HG03521 (cell line): ENCODE results near the gene KREMEN1.

Source experiments
- ATAC-seq: cut with Tn5 transposase; IDR thresholded peaks from one replicate; pipeline ENCODE4 v1.9.1; 2021; ENCODE audit warnings: mild to moderate bottlenecking, moderate library complexity; ENCODE audit not compliant: unreplicated experiment

The KREMEN1 gene

DNA sequence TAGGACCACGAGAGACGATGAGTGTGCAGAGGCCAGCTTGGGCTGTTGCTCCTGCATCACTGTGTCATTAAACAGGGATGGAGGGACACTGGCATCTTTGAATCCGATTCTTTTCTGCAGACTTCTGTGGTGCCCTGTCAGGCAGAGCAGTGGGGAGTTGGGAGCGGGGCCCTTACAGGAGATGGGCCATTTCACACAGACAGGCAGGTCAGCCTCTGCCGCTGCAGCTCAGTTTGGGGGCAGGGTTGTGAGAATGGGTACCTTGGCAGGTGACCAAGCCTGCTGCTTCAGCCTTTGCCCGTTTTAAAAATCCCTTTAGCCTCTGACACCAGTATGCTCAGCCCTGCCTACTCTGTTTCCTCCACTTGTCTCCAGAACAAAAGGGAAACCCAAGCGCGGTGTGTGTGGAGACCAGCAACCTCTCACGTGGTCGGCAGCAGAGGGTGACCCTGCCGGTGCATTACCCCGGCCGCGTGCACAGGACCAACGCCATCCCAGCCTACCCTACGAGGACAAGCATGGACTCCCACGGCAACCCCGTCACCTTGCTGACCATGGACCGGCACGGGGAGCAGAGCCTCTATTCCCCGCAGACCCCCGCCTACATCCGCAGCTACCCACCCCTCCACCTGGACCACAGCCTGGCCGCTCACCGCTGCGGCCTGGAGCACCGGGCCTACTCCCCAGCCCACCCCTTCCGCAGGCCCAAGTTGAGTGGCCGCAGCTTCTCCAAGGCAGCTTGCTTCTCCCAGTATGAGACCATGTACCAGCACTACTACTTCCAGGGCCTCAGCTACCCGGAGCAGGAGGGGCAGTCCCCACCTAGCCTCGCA lies 23.8 kb upstream of the KREMEN1 start:
- ATAC-seq = no peak

DNA sequence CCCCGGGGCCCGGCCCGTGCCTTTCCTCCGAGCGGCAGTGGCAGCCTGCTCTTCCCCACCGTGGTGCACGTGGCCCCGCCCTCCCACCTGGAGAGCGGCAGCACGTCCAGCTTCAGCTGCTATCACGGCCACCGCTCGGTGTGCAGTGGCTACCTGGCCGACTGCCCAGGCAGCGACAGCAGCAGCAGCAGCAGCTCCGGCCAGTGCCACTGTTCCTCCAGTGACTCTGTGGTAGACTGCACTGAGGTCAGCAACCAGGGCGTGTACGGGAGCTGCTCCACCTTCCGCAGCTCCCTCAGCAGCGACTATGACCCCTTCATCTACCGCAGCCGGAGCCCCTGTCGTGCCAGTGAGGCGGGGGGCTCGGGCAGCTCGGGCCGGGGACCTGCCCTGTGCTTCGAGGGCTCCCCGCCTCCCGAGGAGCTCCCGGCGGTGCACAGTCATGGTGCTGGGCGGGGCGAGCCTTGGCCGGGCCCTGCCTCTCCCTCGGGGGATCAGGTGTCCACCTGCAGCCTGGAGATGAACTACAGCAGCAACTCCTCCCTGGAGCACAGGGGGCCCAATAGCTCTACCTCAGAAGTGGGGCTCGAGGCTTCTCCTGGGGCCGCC lies 23.1 kb upstream of the KREMEN1 start:
- ATAC-seq = no peak

DNA sequence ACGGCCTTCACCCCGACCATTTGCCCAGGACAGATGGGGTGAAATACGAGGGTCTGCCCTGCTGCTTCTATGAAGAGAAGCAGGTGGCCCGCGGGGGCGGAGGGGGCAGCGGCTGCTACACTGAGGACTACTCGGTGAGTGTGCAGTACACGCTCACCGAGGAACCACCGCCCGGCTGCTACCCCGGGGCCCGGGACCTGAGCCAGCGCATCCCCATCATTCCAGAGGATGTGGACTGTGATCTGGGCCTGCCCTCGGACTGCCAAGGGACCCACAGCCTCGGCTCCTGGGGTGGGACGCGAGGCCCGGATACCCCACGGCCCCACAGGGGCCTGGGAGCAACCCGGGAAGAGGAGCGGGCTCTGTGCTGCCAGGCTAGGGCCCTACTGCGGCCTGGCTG lies 22.4 kb upstream of the KREMEN1 start:
- ATAC-seq = no peak

DNA sequence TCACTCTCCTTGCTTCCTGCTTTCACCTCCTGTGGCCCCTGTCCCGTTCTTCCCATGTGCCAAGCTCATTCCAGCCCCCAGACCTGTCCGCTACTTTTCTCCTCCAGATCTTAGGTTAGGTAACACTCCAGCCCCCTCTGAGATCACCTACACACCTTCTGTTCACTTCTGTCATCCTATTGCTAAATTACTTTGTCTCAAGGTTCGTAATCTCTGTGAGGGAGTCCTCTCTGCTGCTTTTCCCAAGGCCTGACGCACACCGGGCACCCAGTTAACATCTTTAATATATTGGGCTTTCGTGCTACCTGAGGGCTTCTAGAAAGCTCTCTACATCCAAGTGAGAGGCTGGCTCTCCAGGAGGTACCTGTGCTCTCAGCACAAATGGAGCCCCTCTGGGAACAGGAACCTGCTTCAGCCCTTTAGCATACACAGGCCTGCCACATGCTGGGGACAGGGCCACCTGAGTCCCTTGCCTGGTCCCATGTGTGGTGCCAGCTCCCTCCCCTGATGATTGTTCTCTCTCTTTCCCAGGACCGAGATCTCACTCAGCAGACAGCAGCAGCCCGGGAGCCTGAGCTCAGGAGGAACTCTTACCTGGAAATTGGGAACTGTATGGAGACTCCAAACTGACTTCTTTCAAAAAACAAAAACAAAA lies 19.7 kb upstream of the KREMEN1 start:
- no peak for ATAC-seq

DNA sequence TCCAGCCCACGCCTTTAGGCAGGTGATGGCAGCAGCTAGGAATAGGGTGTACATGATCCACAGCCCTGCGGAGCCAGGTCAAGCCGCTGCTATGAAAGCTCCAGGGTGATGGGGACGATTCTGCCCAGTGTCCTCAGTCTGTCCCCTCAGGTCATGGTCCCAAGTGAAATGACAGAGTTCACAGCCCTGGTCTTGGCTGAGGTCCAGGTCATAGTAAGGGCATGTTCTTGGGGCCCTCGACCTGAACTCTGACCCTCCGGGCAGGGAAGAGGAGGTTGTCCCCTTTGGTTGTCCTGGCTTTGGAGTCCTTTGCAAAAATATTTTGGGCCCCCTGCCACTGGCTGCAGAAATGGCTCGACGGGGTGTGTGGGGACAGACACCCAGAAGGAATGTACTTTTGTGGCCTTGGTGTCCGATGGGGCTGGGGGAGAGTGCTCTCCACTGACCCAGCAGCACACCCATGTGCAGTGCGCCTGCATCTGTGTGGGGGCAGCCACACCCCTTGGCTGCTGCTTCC lies 18.5 kb upstream of the KREMEN1 start:
- no peak for ATAC-seq

DNA sequence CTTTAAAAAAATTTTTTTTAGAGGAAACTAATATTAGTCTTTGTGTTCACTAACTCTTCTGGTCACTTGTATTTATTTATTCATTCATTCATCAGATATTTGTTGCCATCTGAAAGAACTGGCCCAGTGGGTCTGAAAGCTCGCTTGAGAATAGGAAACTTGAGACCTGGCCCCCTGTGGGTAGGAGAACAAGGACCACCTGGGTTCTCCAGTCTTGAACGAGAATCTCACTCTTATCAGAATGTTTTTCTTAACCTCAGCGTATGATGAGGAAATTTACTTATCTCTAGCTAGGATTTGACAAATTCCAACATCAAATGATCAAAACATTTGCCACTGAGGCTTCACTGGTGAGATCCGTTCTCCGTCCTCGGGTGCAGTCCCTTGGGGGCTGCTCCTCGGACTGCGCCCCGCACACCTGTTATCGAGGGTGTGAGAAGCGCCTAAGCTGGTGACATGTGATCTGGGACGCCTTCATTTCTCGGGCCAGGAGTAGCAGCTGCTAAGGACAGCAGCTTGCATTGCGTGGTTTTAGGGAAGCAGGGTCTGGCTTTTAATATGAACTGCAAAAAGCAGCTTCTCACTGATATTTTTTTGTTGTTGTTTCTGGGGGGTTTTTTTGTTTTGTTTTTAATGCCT lies 17.5 kb upstream of the KREMEN1 start:
- ATAC-seq = no peak

DNA sequence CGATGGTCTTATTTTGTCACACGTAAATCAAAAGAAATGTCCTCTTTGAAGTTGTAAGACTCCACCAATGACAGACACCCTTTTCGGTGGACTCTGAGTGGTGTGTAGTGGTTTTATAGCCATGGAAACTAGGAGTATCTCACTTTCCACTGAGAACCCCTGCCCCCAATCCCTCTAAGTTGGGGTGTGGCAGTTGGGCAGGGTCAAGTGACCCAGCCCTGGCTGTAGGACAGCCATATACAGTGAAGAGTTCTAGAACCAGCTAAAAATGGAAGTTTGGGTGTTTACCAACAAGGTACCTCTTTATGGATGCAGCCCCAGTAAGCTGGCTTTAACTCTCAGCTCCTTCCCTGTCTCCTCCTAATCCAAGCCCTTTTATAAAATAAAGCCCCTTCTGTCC lies 16.4 kb upstream of the KREMEN1 start:
- ATAC-seq = no peak

DNA sequence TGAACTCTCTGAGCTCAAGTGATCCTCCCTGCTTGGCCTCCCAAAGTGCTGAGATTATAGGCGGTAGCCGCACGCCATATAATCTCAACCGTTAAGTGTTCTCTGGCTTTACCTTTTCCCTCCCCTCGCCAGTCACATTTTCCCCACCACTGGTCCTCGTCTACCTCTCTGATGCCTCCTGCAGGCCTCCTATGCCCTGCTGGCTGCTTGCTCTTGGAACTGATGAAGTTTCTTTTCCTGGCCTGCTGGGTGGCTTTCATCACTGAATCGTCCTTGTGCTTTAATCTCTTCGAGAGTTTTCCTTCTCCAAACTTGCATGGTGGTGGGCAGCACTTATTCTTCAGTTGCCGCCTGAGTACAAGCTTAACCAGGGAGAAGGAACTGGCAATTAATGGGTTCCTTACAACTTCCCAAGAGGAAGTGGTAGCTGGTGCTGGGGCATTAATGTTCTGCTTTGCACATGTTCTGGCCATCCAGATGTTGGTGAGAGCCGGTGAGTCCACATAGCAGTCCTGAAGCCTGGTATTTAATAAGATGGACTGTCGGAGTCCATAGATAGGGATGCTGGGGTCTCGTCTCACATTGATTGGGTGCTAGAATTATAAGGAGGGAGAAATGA lies 12.5 kb upstream of the KREMEN1 start:
- no peak for ATAC-seq

DNA sequence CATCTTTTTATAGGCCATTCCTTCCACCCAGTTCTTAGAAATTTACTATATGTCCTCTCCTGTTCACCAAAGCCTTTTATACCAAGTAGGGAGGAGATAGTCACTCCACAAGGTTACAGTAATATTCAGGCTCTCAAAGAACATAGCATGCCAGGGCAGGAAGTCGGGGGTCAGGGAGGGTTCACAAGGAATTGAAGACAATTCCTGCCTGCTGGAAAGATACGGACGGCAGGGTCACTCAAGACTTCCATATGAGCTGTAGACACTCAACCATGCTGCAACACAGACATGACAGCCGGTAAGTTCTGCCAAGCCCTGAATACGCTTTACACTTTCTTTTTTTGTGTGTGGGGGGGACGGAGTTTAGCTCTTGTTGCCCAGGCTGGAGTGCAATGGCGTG lies 11.9 kb upstream of the KREMEN1 start:
- ATAC-seq = no peak

DNA sequence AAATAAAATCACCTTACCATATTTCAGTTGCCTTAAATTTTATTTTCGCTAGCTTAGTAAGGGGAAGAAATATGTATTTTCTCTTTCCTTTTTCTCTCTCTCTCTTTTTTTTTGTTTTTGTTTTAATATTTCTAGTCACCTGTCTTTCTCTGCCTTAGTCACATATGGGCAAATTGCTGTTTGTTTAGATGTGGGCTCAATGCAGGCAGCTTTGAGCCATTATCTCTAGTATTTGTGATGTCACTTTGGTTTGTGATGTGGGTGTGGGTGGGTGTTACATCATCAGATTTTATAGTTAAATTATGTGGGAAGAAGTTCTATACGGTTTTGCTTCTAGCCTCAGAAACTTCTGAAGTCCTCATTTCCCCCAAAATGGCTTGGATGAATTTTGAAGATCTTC lies 11.1 kb upstream of the KREMEN1 start, which contains the start of gene C22orf31:
Gene C22orf31, minus strand, starts transcription at position 59 of the 400 bp plus-strand sequence. Its CDS starts 39 bp downstream, at position 20.
- no peak for ATAC-seq

DNA sequence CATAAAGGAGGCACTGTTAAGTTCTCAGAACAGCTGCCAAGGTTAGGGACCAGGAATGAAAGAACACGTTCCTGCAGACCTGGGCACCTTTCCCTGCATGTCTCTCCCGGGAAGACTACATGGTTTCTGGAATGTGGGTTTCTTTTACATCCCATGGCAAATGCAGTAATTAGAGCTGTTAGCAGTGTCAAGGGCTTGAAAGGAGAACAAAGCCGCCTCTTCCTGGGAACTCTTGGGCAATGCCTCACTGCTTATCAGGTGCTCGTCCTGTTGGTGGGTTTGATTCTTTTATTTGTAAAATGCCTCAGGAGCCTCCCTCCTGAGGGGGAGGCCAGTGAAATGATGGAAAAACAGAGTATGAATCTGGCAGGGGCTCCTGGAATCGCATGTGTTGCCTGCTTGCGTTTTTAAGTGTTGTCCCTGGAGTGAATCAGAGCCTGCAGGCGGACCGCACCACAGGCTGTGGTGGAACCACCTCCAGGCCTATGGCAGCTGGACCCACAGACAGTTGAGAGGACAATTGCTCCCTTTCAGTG lies 10.5 kb upstream of the KREMEN1 start:
- no peak for ATAC-seq

DNA sequence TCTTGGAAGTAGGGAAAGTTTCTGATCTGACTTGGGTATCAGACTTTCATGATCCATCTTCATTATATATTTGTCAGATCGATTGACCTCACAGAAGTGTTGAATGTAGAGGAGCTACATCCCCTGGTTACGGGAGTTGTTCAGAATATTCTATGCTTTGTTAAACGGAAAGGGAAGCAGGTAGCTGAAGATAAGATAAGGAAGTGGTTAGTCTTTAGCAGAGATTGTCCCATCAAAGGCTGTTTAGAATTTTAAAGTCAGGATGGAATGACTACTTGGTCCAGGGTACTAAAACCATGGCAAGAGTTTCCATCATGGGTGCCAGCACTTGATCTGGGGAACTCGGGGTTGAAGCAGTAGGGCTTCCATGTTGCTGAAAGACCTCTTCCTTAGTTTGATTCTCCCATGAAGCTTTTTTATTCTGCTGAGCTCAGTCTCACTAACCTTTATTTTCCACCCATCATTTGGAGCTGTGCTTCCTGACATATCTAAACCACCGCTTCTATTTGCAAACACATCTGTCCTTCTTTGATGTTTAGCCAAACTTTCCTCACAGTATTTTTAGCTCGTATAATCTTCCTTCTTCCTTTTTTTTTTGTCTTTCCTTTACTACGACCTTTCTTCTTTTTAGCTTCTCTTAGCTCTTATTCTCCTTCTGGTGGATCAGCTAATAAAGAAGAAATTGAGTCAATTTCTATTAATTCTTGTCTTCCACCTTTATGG lies 7.2 kb upstream of the KREMEN1 start:
- no peak for ATAC-seq

DNA sequence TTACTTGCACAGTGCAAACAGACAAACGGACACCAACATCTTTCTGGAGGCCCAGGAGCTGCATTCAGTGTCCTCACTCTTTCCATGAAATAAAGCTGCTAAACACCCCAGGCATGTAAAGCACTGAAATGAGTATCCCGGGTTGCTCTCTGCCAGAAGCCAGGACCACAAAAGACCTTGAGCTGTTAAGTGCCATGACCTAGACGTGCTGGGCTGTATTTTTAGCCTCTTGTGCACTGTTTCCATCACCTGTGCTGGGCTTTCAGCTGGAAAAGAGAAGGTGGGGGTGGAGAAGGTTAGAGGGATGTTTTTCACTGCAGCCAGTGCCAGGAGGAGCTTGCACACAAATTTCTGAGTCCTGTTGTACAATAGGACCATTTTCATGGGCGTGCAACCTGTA lies 3.4 kb upstream of the KREMEN1 start:
- no peak for ATAC-seq

DNA sequence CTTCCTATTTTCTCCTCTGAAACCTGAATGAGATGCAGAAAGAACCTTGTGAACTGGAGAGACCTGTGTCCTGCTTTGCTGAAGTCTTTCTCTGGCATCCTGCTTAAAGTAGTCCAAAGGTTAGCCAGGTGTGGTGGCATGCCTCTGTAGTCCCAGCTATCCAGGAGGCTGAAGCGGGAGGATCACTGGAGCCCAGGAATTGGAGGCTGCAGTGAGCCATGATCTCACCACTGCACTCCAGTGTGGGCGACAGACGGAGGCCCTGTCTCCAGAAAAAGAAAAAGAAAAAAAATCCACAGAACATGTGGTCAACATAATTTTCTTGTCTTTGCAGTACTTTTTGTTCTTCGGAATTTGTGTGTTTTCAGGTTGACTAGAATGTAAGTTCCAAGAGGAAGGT lies 2.3 kb upstream of the KREMEN1 start:
- ATAC-seq = no peak

DNA sequence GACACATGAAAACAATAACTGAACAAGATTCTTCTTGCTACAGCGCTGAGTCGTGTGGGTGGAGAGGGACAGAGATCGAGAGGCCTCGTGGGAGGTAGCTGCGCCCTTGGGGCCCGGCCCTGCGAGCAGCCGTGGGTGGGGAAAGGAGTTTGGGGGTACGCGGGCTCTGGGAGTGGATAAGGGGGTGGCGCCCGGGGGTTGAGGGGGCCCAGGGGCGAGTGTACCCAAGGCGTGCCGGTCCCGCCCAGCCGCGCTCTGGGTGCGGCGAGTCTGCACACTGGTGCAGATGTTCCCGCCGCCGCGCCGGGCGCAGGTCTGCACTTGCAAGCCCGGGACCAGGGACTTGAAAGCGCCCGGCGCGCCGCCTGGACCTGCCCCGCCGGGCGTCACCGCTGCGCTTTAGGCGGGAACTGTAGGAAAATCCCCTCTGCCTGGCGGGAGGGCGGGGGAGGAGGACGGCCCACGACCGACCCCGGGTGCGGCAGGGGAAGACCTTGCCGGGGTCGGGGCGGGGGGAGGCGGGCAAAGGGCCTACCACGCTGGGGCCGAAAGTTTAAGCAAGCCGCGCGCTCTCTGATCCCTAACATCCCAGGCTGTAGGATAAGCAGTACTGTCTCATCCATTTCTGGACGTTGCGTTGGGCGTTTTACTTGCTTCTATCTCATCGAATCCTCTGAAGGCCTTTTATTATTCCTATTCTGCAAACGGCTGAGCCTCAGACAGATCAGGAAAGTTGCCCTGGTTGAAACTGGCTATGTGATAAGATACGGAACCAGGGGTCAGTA lies 1.4 kb upstream of the KREMEN1 start:
- ATAC-seq = no peak

DNA sequence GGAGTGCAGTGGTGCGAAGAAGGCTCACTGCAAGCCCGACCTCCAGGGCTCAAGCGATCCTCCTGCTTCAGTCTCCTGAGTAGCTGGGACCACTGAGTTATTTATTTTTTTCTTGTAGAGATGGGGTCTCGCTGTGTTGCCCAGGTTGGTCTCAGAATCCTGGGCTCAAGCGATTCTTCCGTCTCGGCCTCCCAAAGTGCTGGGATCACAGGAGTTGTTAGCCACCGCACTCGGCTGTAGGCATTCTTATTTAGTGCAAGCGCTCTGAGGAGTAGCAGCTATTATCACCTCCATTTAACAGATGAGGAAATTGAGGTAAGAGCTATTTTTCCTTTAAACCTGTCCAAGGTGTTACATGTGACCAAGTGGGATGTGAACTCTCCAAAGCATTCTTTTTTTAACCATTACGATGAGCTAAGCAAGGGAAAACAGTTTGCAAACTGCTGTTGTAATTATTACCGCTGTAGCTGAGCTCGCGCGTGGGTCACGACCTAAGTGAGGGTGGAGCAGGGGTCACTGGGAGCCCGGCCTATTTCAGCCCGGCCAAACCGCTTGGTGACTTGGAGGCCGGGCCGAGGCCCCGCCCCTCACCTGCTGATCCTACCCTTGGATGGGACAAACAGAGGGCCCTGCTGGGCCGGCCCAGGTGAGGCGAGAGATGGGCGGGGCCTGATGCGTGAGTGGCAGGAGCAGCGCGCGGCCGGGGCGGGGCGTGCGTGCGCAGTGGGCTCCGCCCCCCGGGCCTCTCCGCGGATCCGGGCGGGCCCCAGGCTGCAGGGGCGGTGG lies 449 bp upstream of the KREMEN1 start:
- ATAC-seq = peak; percentile 76

DNA sequence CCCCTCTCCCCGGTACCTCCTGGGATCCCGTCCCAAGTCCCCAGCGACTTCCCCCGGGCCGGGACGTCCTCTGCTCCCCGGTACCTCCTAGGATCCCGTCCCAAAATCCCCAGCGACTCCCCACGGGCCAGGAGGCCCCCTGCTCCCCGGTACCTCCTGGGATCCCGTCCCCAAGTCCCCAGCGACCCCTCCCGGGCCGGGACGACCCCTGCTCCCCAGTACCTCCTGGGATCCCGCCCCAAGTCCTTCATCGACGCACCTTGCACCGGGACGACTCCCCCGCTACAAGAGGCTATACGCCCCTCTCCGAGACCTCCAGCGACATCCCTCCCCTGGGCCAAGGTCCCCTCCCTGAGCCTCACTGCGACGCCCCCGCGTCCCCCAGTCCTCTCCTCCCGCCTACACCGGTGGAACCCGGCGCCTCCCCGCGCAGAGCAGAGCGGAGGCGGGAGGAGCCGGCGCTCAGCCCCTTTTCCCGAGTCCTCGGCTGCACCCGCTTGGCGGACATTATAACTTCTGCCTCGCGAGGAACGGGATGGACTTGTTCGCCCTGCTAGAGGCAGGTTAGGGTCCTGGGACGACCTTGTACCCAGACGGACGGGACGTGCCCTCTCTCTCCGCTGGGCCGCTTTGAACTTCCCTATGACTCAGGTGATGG lies 912 bp downstream of the KREMEN1 start:
- ATAC-seq = no peak

DNA sequence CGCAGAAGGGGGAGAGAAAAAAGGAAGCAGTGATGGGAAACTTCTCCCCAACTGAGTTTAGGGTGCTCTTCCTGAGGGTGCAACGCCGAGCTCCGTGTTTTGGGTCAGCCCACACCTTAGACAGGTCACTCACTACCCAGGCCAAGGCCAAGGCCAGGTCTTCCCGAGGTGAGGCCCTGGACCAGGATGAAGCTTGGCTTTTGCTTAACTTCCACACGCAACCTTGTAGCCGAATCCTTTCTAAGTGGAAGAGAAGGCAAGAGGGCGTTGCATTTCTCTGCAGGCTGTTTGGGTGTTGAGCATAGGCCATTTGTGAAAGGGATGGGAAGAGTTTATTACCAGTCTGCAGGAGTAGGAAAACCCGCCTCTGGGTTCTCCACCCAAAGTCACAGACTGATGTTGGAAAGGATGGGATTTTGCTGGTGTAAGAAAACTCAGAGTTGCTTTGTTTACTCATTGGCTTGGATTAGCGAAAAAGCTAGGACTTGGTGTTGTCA lies 1.5 kb downstream of the KREMEN1 start:
- no peak for ATAC-seq
